CD4-positive, alpha-beta T cell treated with Interleukin-17A for 4 hours (primary cell): ENCODE data around the gene SAP30L.
A peak's percentile ranks its signal among the peaks of the same experiment; 100 is the strongest.

Experiments used
- DNase-seq: peaks from one replicate; pipeline ENCODE4 v3.0.0-alpha.2; 2020; ENCODE audit warnings: mixed read lengths

The SAP30L gene

DNA sequence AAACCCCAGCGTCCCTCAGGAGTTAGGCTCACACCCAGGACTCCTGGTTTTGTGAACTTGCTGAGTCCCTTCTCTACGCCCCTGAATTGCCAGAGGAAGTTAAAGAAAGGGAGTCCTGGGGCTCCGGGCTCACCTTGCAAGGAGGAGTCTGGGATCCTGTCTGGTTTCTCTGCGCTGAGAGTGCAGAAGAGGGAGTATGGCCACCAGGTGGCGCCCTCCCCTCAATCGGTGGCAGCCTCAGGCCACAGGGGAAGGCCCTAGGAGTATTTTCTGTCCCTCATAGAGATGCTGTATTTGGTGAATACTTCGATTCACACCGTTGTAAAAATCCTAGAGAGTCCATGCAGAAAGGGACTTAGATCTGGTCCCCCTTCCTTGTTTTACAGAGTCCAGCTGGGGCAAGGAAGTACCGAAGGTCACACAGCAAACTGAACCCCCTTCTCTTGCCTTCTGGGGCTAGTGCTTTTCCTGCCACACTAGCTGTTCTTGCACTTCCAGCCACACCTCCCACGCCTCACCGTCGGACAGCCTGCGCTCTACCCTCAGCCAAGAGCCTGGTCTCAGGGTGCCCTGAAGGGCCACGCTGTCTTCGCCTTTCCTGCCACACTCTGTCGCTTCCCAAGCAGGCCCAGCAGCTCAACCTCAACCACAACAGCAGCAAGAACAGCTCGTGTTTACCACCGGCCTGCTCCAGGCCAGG, 22.0 kb downstream of the SAP30L start:
- DNase-seq, result peak; percentile 81

GRCh38 chr5:154470137-154470536, 24.3 kb downstream of the SAP30L start:
- no peak for DNase-seq

DNA sequence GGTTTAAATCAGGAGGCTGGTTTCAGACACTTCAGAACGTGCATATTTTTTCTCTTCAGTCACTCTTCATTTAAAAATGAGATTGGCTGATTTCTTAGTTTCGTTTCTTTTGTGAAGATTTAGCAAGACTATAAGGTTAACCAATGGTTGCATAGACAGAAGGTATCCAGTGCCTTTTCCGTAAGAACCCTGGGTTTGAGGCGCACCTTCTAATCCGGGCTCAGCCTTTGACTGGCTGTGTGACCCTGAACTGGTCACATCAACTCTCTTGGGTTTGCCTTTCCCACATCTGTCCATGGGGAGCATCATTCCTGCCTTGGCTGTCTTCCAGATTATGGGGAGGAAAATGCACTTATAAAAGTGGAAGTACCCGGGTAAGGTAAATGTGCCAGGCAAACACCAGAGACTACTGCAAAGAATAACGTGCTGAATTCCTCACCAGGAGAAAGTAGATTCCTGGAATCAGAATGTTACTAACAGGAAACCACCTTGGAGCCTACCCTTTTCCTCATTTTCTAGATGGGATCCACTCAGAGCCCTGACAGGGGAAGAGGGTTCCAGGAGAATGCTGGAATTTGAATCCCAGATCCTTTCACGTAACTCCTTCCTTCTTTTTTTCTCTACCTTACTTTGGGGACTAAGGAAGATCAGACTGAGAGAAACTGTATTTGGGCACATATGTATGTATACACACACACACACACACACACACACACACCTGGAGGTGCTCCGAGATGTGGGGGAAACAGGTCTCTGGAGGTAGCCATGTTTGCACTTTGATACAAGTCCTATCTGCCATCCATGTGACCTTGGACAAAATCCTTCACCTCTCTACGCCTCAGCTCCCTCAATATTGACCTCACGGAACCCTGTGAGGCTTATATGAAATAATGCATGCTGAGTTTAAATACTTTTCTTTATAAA, 25.4 kb downstream of the SAP30L start:
- DNase-seq, result no peak

- no peak for DNase-seq
Measured at GRCh38 chr5:154472871-154473580, 27.2 kb downstream of the SAP30L start.

- DNase-seq, result no peak
Measured at GRCh38 chr5:154473581-154474283, 27.9 kb downstream of the SAP30L start.

DNA sequence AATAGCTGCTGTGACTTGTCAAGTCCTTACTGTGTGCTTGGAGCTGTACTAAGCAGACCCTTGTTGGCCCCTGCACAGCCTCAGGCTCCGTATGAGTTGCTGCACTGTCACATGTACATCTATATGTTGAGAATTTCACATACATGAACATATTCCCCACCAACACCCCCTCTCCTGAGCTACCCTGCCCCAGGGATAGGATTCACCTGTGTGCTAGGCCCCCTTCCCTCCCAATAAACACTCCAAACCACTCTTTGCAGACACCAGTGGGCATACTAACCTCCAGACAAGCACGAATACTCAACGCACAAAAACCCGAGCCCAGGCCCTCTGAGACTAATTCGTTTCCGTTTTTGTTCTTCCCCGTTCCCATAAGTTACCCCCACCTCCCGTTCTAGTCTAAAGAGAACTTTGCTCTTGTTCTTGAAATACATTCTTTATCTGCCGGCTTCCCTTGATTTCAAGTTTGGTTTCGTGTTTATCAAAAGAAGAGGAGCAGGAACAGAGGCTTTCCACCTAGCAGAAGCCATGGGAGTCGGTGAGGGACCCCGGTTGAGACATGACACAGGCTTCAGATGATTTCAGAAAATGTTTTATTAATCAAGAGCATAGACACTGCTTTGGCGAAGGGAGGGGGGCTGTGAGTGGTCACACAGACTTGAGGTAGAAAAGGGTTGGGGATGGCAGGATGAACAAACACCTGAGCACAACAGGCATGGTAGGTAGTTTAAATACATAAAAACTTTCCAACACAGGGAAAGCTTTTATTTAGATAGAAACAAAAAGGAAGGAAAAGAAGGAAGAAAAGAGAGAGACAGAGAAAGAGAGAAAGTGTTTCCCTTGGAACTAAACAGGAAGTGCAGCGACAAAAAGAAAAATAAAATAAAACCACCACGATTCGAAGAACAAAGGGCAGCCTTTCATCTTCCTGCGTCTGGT, 28.9 kb downstream of the SAP30L start:
- no peak for DNase-seq

GRCh38 chr5:154475591-154476353, 30.0 kb downstream of the SAP30L start:
- DNase-seq, result no peak

GRCh38 chr5:154476354-154477205, 30.8 kb downstream of the SAP30L start:
- no peak for DNase-seq

- no peak for DNase-seq
Measured at GRCh38 chr5:154477382-154478223, 31.8 kb downstream of the SAP30L start.

DNA sequence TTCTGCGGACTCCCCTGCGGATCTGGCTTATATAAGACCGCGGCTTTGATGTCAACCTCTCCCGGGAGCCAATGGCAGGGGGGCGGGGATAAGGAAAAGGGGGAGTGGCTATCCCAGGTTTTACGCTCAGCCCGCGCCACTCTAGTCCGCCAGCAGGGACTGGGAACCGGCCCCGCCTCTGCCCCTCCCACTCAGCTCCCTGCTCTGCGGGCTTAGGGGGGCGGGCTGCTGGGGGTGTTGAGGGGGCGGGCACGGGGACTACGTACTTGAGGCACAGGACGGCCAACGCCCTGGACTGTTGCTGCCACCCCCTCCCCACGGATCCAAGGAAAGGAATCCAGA, 32.4 kb downstream of the SAP30L start, which contains the start of gene HAND1:
TSS of gene HAND1 (minus strand) at position 4 of the 342 bp plus-strand sequence. CDS start 219 bp downstream, outside the sequence.
- DNase-seq, result no peak

- DNase-seq, result no peak
Measured at GRCh38 chr5:154478752-154479159, 33.0 kb downstream of the SAP30L start.

GRCh38 chr5:154479160-154479943, 33.6 kb downstream of the SAP30L start:
- no peak for DNase-seq

DNA sequence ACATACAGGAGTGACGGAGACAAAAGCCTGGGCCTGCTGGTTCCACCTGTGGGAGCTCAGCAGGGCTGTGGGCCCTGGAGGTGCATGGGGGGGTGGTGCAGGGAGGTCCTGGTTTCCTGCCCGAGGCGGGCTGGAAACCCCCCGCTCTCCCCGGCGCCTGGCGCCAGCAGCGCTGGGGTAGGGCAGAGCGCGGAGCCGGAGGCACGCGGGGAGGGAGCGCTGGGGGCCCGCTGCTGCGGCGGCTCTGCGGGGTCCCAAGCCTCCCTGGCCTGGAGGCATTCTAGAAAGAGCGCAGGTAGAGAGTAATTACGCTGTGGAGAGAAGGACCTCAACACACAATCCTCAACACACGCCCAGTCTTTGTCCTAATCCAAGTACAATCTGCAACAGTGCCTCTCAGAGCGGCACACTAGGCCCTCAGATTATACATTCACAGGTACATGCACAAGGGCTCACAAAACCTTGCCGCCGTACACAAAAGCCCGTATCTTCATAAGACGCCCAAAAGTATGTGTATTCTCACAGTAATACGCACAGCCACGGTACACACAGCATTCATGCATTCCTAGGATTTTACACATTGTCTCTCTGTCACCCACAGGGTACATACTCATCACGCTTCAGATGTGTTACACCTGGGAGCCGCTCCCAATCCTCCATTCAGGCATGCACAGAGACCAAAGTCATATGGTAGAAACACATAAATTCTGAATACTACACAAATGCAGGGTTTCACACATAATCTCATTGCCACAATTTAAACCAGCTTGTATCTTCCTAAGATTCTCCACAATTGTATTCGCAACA, 34.4 kb downstream of the SAP30L start:
- no peak for DNase-seq

GRCh38 chr5:154480847-154481246, 35.0 kb downstream of the SAP30L start:
- DNase-seq, result no peak

DNA sequence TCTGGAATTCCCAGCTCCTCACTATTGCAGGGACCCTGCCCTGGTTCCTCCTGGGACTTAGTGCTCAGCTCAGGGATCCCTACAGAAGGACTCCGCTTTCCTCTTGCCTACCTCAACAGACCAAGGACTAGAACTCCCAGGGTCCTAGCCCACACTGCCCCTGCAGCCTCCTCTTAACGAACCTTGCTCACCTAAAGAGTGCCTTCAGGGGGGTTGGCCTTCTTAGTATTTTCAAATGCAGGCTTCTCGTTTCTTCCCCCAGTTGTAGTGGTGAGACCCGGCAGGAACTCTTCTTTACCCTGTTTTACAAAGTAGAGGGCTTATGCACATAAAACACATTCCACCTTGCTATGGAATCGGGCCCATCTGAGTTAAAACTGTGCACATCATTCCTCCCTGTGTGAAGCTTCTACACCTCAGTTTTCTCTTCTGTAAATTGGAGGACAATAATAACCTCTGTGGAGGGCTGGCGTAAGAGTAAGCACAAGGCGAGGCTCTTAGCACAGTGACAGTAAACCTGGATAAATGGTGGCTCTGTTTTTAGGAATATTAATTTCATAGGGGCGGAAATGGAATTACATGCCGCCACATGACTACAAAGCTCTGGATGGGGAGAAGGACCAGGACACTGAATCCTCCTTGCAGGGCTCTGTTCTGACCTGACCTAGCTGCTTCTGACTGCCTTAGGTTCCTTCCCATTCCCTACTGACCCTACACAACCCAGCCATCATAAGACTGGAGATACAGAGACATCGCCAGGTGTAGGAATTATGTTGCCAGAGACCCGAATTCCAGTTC, 36.0 kb downstream of the SAP30L start:
- DNase-seq, result no peak
